HG03108 (cell line): Measurements from ENCODE around the gene SLC12A8.

Source experiments
- ATAC-seq: cut with Tn5 transposase; IDR thresholded peaks from one replicate; pipeline ENCODE4 v1.9.1; 2021; ENCODE audit warnings: moderate library complexity; ENCODE audit not compliant: unreplicated experiment

SLC12A8 gene

GRCh38 chr3:125154800-125155269, 57.7 kb downstream of the SLC12A8 start:
- no peak for ATAC-seq

DNA sequence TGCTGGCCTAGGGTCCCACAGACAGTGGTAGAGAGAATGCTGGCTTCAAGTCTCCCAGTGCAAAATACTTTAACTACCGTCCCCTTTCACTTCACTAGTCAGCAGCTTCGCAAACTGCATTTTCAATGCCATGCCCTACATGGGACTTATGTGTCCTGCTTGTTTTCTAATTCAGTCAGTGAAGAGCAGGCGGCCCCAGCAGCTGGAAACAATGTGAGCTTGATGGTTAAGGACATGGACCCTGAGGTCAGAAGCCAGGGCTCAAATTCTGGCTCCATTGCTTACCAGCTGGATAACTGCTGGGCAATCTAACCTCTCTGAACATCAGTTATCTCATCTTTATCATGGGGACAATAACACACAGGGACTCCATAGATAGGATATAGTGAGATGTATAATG, 58.4 kb downstream of the SLC12A8 start:
- ATAC-seq: no peak

- ATAC-seq: no peak
Observed at GRCh38 chr3:125152951-125153350, 59.6 kb downstream of the SLC12A8 start.

- no peak for ATAC-seq
Observed at GRCh38 chr3:125151916-125152315, 60.6 kb downstream of the SLC12A8 start.

- ATAC-seq: no peak
Observed at GRCh38 chr3:125151442-125151817, 61.1 kb downstream of the SLC12A8 start.

- no peak for ATAC-seq
Observed at GRCh38 chr3:125150525-125151441, 61.8 kb downstream of the SLC12A8 start.

DNA sequence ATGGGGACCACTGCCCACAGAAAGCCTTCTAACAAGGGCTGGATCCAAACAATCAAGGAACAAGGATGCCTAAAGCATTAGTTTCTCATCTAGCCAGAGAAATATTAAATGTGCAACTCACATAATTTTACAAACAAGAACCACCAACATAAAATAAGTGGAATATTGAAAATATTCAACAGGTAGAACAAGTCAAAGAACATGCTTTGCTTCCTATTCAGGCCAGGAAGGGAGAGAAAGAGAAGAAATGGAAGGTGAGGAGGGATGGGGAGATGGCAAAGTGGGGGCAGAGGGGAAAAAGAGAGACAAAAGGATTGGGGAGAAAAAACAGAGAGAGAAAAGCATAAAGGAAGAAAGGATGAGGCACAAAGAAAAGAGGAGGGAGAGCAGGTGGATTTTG, 63.1 kb downstream of the SLC12A8 start:
- ATAC-seq: no peak

GRCh38 chr3:125148836-125149235, 63.7 kb downstream of the SLC12A8 start:
- no peak for ATAC-seq

DNA sequence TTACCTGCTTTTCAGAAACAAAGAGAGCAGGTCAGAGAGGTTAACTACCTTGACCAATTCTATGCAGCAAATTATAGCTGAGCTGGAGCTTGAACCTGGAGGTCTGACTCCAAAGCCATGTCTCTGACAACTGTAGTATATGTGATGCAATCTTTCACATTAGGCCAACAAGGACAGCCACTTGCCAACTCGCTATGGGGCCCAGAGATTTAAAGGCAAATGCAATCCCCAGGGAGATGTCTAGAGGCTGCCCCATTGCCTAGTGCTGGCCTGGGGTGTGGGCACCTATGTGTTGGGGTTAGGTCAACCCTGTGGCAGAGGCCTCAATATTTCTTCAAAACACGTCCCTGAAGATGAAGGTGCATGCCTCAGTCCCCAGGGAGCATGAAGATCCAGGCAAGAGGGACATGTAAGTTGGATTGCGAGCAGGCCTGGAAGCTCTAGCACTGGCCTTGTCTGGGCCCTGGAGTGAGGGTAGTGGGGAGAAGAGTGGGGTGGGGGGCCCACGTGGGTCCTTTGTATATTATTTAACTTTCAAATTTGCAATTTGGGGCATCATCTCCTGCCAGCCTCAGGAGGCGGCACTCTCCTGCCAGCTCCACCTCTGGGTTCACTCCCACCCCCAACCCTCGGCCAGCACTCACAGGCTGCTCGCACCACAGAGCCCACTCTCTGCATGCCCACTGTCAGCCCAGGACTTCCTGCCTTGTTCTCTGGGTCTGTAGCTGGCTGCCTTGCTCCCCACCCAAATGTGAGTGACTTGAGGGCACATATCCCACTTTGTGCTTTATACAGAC, 64.3 kb downstream of the SLC12A8 start:
- no peak for ATAC-seq

DNA sequence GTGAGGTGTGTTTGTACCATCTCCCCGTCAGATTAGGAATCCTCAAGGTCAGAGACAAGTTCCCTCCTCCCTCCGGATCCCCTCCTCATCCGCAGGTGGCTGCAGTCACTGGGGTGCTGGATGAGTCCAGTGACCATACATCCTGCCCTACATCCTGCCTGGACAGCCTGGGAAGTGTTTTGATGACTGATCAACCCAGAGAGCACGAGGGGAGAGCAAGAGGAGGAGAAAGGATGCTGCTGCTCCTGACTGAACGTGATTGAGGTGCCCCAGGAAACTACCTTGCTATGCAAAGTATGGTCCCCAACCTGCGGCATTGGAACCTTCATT, 65.1 kb downstream of the SLC12A8 start:
- no peak for ATAC-seq

GRCh38 chr3:125146626-125147490, 65.7 kb downstream of the SLC12A8 start:
- peak; percentile 43 for ATAC-seq

- ATAC-seq: no peak
Observed at GRCh38 chr3:125145751-125146475, 66.6 kb downstream of the SLC12A8 start.

GRCh38 chr3:125144653-125145314, 67.8 kb downstream of the SLC12A8 start:
- ATAC-seq: no peak

- no peak for ATAC-seq
Observed at GRCh38 chr3:125143982-125144652, 68.4 kb downstream of the SLC12A8 start.

GRCh38 chr3:125143538-125143937, 69.0 kb downstream of the SLC12A8 start:
- no peak for ATAC-seq

GRCh38 chr3:125142940-125143339, 69.6 kb downstream of the SLC12A8 start:
- ATAC-seq: no peak

- no peak for ATAC-seq
Observed at GRCh38 chr3:125142420-125142778, 70.1 kb downstream of the SLC12A8 start.

GRCh38 chr3:125141596-125142419, 70.7 kb downstream of the SLC12A8 start:
- ATAC-seq: peak; percentile 47
